Measurements from ENCODE around the gene PRKCSH.
A peak's percentile ranks its signal among the peaks of the same experiment; 100 is the strongest.
"Not testable (repeated sequence)": the region's sequence is repeated elsewhere in the genome, so short reads cannot be mapped to it uniquely, and the experiment has no call there.

Gene PRKCSH, protein sequence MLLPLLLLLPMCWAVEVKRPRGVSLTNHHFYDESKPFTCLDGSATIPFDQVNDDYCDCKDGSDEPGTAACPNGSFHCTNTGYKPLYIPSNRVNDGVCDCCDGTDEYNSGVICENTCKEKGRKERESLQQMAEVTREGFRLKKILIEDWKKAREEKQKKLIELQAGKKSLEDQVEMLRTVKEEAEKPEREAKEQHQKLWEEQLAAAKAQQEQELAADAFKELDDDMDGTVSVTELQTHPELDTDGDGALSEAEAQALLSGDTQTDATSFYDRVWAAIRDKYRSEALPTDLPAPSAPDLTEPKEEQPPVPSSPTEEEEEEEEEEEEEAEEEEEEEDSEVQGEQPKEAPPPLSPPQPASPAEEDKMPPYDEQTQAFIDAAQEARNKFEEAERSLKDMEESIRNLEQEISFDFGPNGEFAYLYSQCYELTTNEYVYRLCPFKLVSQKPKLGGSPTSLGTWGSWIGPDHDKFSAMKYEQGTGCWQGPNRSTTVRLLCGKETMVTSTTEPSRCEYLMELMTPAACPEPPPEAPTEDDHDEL

DNA sequence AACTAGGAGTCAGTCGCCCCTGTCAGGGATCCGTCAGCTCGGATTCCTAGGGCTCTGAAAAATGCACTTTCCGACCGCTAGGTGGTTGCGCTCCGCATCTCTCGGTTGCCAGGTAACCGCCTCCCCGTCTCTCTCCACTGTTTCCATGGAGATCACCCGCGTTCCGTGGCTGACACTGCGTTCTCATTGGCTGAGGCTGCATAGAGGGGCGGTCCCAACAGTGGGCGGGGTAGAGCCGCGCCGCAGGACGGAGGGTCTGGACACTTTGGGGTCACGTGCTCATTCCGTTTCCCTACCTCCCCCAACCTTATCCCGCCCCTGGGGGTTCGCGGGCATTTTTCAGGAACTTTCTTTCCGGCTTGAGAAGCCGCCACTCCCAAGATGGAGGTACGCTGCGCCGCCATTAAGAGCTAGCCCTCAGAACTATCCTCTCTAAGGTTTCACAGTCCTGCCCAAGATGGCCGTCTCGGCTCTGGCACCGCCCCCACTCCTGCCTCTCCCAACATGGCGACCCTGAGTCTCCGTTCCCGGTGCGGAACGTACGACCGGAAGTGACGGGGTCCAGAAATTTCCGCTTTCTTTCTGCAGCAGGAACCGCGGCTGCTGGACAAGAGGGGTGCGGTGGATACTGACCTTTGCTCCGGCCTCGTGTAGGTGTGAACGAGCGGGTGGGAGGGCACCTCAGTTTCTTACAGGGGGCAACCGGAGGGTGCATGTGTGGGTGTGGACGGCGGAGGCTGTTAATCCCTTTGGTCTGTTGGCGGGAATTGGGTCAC is at the start of gene PRKCSH, which contains the start of gene ODAD3:
PRKCSH (plus strand) TSS at position 579 of the 776 bp plus-strand sequence. CDS start 483 bp downstream, outside the sequence.
ODAD3 (minus strand) TSS at position 65 of the 776 bp plus-strand sequence. CDS start 105 bp downstream, outside the sequence.
- Mint-ChIP-seq H3K4me3 (peak within 1 kb of the TSS; percentile 100), H3K4me1 (peaks cover 24% of the 10 kb centered on the region), H3K27me3 (peaks cover 13% of the 10 kb centered on the region), H3K9me3 (no peaks in the 10 kb centered on the region), H3K36me3 (peaks cover 25% of the 10 kb centered on the region), H3K27ac (peak within 1 kb of the TSS; percentile 97)
- CTCF ChIA-PET, result interaction anchor here (0.5 to 1.9 kb wide), 8 partner anchors 9 to 428 kb away, joined by 3 to 7 read pairs (median 4); partner anchors contain the start of genes EPOR and SWSAP1
- peak; percentile 99 for DNase-seq

DNA sequence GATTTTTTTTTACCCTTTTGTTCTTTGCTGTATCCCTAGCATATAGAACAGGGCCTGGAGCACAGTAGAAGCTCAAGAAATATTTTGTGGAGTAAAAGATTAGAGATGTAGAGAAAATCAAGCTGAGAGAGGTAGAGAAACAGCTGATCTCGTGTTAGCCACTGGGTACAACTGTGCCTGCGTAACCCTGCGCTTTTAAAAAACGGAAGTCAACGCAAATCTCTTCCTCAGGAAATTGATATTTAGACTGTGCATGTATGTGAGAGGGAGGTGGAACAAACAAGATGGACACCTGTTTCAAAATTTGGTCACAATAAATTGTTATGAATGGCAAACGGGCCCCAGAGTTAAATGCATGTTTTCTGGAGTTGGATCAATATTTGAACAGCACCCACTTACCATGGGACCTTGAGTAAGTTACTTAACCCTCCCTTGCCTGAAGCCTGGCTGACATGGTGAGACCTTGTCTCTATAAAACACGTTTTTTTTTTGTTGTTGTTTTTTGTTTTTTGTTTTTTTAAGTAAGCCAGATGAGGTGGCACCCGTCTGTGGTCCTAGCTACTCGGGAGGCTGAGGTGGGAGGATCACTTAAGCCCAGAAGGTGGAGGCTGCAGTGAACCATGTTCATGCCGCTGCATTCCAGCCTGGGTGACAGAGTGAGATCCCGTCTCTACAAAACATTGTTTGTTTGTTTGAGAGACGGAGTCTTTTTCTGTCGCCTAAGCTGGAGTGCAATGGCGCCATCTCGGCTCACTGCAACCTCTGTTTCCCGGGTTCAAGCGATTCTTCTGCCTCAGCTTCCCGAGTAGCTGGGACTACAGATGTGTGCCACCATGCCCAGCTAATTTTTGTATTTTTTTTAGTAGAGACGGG is 48.0 kb upstream of the PRKCSH start:
- Mint-ChIP-seq H3K9me3 (peaks cover 3% of the 10 kb centered on the region), H3K36me3 (no peaks in the 10 kb centered on the region), H3K4me1 (peaks cover 16% of the 10 kb centered on the region), H3K4me3 (no peak overlapping the region), H3K27ac (no peak overlapping the region), H3K27me3 (peaks cover 53% of the 10 kb centered on the region)
- no peak for DNase-seq
- CTCF ChIA-PET, result no interaction called here

DNA sequence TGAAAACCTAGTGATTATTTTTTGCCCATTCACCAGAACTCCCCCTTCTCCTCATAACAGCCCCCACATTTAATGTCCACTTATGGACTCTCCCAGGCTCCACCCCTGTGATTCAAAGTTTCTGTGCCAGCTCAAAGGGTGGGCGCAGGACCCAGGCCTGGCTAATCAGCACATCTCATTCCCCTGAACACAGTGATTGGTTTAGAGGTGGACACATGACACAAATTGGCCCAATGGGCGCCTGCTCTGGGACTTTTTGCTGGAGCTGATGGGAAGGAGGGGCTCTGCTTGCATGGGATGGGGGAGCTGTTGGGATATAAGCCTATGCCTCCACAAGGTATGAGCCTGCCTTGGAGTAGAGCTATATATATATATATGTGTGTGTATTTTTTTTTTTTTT is 45.1 kb upstream of the PRKCSH start:
- DNase-seq, result no peak
- Mint-ChIP-seq H3K4me1 (peaks cover 11% of the 10 kb centered on the region), H3K4me3 (no peak overlapping the region), H3K27ac (no peak overlapping the region), H3K9me3 (peaks cover 3% of the 10 kb centered on the region), H3K27me3 (peaks cover 38% of the 10 kb centered on the region), H3K36me3 (no peaks in the 10 kb centered on the region)
- CTCF ChIA-PET, result interaction anchor here (1.6 to 2.1 kb wide), 2 partner anchors 7 to 9 kb away, joined by 5 to 7 read pairs; no protein-coding TSS in a partner anchor

DNA sequence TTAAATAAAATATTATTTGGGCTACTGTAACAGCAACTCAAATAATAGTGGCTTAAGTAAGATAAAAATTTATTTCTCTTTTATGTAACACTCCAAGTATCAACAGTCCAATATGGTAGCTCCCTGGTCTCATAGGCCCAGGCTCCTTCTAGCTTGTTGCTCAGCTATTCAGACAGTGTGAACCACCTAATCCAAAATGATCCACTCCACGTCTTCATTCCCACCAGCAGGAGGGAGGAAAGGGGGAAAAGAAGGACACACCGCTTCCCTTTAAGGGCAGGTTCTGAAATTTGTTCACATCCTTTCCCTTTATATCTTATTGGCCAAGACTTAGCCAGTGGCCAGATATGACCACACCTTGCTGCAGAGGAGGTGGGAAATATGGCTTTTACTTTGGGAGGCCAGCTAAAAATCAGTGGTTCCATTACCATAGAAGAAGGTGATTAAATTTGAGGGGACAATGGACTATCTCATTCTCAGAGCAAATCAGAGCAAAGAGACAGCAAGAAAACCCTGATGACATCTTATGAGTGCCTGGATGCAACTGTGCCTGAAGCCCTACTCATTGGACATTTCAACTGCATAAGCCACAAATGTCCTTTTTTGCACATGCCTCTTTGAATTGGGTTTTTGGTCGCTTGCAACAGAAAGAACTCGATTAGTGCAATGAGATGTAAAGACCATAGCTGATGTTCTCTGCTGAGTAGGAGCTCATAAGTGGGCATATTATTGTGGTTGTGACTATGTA is 44.3 kb upstream of the PRKCSH start:
- Mint-ChIP-seq H3K9me3 (peaks cover 3% of the 10 kb centered on the region), H3K4me1 (peaks cover 11% of the 10 kb centered on the region)
- CTCF ChIA-PET, result interaction anchor here (1.6 to 2.1 kb wide), 2 partner anchors 8 to 10 kb away, joined by 5 to 7 read pairs; no protein-coding TSS in a partner anchor

DNA sequence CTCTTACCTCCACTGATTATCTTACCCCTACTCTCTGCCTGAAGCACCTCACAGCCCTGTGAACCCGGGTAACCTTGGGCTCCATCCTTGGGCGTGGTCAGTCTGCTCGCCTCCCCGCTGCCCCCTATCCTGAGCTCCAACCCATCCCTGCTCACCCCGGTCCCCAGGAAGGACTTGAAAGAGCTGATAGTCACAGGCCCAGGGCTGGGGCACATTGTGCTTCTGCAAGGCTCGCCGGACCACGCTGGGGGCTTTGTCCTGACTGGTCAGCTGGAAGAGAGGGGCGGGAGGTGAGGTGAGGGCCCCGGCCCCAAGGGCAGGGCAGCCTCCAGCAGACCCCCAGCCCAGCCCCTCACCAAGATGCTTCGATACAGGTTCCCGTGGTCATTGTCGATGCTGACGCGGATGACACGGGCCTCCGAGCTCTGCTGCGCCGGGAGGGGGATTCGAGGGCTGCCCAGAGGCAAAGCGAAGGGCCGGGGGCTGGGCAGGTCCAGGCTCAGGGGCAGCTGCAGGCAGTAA is 38.3 kb upstream of the PRKCSH start:
- CTCF ChIA-PET, result interaction anchor here (0.5 to 2.0 kb wide), 2 partner anchors 16 to 1448 kb away, joined by 3 to 6 read pairs; no protein-coding TSS in a partner anchor
- DNase-seq, result no peak
- Mint-ChIP-seq H3K4me1 (peaks cover 4% of the 10 kb centered on the region), H3K9me3 (no peaks in the 10 kb centered on the region), H3K36me3 (no peaks in the 10 kb centered on the region), H3K4me3 (no peak overlapping the region), H3K27me3 (peaks cover 22% of the 10 kb centered on the region), H3K27ac (no peak overlapping the region)

More for the DNA sequence above, 44.3 kb upstream of the PRKCSH start:
- no peak overlapping the region for H3K4me3 Mint-ChIP-seq
- no peaks in the 10 kb centered on the region for H3K36me3 Mint-ChIP-seq
- no peak overlapping the region for H3K27ac Mint-ChIP-seq
- DNase-seq, result no peak
- H3K27me3 Mint-ChIP-seq, result peaks cover 36% of the 10 kb centered on the region

DNA sequence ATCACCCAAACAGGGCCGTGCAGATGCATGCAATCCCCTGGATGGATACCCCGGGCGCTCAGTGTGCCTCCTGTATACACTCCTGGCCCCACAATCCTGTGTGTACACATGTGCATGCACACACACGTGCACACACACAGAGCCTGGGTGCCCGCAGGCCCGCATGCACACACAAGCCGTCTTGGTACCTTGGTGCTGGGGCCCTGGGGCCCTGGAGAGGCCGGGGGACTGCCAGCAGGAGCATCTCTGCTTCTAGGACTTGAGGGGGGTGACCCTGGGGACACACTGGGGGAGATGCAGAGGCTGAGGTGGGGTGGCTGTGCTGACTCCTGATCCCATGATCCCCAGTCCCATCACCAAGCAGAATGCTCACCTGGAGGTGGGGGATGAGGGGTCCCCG is 35.8 kb upstream of the PRKCSH start:
- Mint-ChIP-seq H3K27me3 (peaks cover 12% of the 10 kb centered on the region), H3K27ac (no peak overlapping the region), H3K4me1 (no peaks in the 10 kb centered on the region), H3K36me3 (no peaks in the 10 kb centered on the region), H3K9me3 (no peaks in the 10 kb centered on the region), H3K4me3 (no peak overlapping the region)
- no peak for DNase-seq
- CTCF ChIA-PET, result interaction anchor here (1.4 kb wide), 1 partner anchor 17 kb away, joined by 3 read pairs; no protein-coding TSS in a partner anchor

DNA sequence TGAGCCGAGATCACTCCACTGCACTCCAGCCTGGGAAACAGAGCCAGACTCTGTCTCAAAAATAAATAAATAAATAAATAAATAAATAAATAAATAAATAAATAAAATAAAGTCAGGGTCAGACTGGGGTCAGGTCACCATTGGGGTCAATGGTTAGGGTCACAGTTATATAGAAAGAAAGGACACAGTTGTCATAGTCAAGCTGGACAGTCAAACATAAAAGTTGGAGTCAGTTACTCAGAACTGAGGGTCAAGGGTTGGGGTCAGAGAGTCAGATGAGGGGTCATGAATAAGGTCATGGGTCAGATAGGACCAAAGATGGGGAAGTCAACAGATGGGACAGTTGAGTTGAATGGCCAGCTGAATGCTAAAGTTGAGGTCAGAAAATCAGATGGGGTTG is 34.6 kb upstream of the PRKCSH start:
- H3K36me3 Mint-ChIP-seq, result no peaks in the 10 kb centered on the region
- no peaks in the 10 kb centered on the region for H3K9me3 Mint-ChIP-seq
- H3K27me3 Mint-ChIP-seq, result peaks cover 13% of the 10 kb centered on the region
- no peak overlapping the region for H3K27ac Mint-ChIP-seq
- CTCF ChIA-PET, result interaction anchor here (0.7 to 1.4 kb wide), 2 partner anchors 11 to 18 kb away, joined by 3 read pairs; no protein-coding TSS in a partner anchor
- H3K4me1 Mint-ChIP-seq, result no peaks in the 10 kb centered on the region
- no peak for DNase-seq
- H3K4me3 Mint-ChIP-seq, result no peak overlapping the region

DNA sequence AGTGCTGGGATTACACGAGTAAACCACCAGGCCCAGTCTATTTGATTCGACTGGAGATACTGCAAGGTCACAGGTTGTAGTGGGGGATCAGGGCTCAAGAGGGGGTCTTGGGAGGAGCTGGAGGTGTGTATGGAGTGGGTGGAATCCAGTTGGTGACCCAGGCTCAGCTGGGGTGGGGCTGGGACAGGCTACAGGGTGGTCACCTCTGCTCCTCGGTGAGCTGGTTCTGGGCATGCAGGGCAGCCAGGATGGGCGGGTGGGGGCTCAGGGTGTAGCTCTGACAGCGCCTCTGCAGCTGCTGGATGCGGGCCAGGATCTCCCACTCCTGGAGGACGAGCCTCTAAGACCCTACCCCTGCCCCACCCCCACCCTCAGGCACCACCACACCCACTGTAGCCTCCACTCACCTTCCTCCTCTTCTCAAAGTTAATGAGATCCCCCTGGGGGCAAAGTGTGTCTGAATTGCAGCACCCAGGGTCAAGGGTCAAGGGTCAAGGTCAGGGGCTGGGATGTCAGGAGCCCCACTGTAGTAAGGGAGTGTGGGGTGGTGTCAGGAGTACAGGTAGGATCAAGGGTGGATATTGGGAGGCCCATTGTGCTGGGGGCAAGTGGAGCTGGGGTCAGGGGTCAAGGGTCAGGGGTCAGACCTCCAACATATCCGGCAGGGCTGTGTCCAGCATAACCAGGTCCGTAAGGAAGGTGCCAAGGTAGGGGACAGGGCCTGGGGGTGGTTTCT is 33.5 kb upstream of the PRKCSH start:
- H3K4me3 Mint-ChIP-seq, result no peak overlapping the region
- H3K9me3 Mint-ChIP-seq, result no peaks in the 10 kb centered on the region
- no peaks in the 10 kb centered on the region for H3K4me1 Mint-ChIP-seq
- H3K36me3 Mint-ChIP-seq, result no peaks in the 10 kb centered on the region
- DNase-seq, result no peak
- H3K27ac Mint-ChIP-seq, result no peak overlapping the region
- H3K27me3 Mint-ChIP-seq, result peaks cover 25% of the 10 kb centered on the region
- CTCF ChIA-PET, result interaction anchor here (0.5 kb wide), 1 partner anchor 18 kb away, joined by 4 read pairs; the partner anchor contains the start of gene EPOR

DNA sequence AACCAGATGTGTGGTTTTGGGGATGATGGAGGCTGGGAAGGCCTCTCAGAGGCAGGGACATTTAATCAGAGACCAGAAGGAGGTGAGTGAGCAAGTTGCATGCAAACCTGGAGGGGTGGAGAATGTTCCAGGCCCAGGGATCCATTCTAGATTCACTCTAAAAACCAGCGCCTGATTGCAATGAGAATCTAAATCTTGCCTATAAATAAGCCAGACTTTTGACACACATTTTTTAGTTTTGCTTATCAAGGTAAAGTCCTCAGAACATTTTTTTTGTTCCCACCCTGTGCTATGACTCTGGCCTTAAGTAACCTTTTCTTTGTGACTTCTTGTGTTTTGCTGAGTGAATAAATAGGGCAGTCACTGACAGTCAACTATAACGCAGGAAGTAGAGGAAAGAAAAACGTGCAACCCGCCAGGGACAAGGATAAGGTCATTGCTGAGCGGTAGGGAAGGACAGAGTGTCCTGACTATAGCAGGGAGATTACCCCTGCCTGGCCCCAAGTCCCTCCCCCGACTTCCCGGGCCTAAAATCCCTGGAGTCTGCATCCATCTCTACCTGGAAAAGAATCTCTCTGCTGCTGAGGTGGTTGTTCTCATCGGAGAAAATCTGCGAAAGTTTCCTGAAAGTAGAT is 30.7 kb upstream of the PRKCSH start:
- Mint-ChIP-seq H3K9me3 (no peaks in the 10 kb centered on the region), H3K4me3 (no peak overlapping the region), H3K36me3 (no peaks in the 10 kb centered on the region), H3K27ac (no peak overlapping the region), H3K4me1 (no peaks in the 10 kb centered on the region), H3K27me3 (peaks cover 41% of the 10 kb centered on the region)
- CTCF ChIA-PET, result no interaction called here
- no peak for DNase-seq

DNA sequence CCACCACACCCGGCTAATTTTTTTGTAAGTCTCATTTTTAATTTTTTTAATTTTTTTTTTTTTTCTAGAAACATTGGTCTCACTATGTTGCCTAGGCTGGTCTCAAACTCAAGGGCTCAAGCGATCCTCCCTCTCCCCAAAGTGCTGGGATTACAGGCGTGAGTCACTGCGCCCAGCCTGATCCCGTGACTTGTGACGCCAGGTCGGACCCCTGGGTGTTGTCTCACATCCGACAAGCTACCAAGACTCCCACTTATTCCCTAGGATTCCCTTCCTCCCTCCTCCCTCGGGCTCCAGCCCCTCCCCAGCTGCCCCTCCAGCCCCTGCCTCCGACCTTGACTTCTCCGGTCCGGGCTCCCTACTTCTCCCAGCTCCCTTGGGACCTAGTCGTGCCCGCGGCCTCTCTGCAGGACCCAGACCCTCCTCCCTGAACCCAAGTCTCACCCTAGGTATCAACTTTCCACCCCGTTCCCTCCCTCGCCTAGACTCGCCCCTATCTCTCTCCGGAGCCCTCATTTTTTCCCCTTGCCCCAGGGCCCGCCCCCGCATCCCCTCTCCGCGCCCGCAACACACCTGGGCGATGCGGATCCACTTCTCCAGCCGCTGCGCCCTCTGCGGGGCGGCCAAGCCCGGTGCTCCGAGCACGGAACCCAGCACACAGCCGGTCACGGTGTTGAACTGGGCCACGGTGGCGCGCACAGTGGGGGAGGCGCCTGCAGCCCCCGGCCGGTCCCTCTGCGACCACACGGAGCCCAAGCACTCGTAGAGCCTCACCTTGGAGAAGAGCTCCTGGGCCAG is 29.4 kb upstream of the PRKCSH start:
- peaks cover 49% of the 10 kb centered on the region for H3K27me3 Mint-ChIP-seq
- peak; percentile 39 for DNase-seq
- H3K36me3 Mint-ChIP-seq, result no peaks in the 10 kb centered on the region
- no peak overlapping the region for H3K4me3 Mint-ChIP-seq
- CTCF ChIA-PET, result interaction anchor here (1.3 to 2.4 kb wide), 2 partner anchors 25 to 76 kb away, joined by 4 to 8 read pairs; no protein-coding TSS in a partner anchor
- H3K27ac Mint-ChIP-seq, result no peak overlapping the region
- H3K9me3 Mint-ChIP-seq, result no peaks in the 10 kb centered on the region
- H3K4me1 Mint-ChIP-seq, result no peaks in the 10 kb centered on the region

DNA sequence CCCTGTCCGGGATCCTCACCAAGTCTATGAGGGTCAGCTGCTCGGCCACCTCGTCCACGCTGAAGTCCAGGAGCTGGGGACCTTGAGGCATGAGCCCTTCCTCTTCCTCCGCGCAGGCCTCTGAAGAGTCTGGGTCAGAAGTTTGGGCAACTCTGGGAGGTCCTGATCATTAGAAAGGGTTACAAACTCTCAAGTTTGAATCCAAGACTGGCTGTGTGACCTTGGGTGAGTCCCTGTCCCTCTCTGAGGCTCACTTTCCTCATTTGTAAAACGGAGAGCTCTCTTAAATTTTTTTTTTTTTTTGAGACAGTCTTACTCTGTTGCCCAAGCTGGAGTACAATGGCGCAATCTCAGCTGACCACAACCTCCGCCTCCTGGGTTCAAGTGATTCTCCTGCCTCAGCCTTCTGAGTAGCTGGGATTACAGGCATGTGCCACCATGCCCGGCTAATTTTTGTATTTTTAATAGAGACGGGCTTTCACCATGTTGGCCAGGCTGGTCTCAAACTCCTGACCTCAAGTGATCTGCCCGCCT is 28.7 kb upstream of the PRKCSH start:
- H3K4me3 Mint-ChIP-seq, H3K36me3 Mint-ChIP-seq, H3K9me3 Mint-ChIP-seq, H3K27ac Mint-ChIP-seq, H3K4me1 Mint-ChIP-seq, DNase-seq: not testable (repeated sequence)
- CTCF ChIA-PET, result interaction anchor here (1.1 to 2.4 kb wide), 4 partner anchors 9 to 76 kb away, joined by 4 to 8 read pairs (median 4); partner anchors contain the start of genes ODAD3 and PRKCSH
- peaks cover 54% of the 10 kb centered on the region for H3K27me3 Mint-ChIP-seq

Data from activated naive CD4-positive, alpha-beta T cell treated with anti-CD3 and anti-CD28 coated beads, Interleukin-2, amount 10 ng/mL, durations not matched to agents 7 days and 5 days (primary cell).